T-helper 17 cell (primary cell): ENCODE results near the gene CHPF. TPM values are rescaled to one million over a fixed set of nuclear protein-coding genes. Genes with fewer than 3 reads are reported as not detected.

Experiments used
- ATAC-seq: fragments of 150-1000 bp; cut with Tn5 transposase; 2 replicates; pipeline ENCODE4 v1.10.0; 2021; ENCODE audit warnings: mild to moderate bottlenecking, moderate library complexity
- DNase-seq, 3 donors: peaks; one replicate each; pipeline versions ENCODE4 v3.0.0 to v3.0.0-alpha.2; 2020 to 2021
- H3K9me3 ChIP-seq: one replicate; pipeline ENCODE4 v1.7.0; 2013; ENCODE audit warnings: low read length, mild to moderate bottlenecking; ENCODE audit not compliant: control insufficient read depth, poor library complexity, severe bottlenecking
- H3K27ac Mint-ChIP-seq: one replicate; pipeline ENCODE4 v1.8.0; 2022; ENCODE audit warnings: mild to moderate bottlenecking, moderate library complexity, mixed read lengths
- H3K27me3 Mint-ChIP-seq: one replicate; pipeline ENCODE4 v1.8.0; 2022; ENCODE audit warnings: mixed read lengths
- H3K36me3 Mint-ChIP-seq: one replicate; pipeline ENCODE4 v1.8.0; 2022; ENCODE audit warnings: low read depth, mixed read lengths
- H3K4me1 Mint-ChIP-seq: one replicate; pipeline ENCODE4 v1.8.0; 2022; ENCODE audit warnings: mild to moderate bottlenecking, mixed read lengths
- H3K4me3 Mint-ChIP-seq: one replicate; pipeline ENCODE4 v1.8.0; 2022; ENCODE audit warnings: mild to moderate bottlenecking, moderate library complexity, mixed read lengths
- total RNA-seq, 4 donors: library from RNA in 2 of 4; stranded (reverse) in 2 of 4; gene quantifications; one replicate each; pipeline ENCODE4 v1.2.3 and lab custom pipeline; 2022 to 2026

Gene CHPF
- total RNA-seq, 2 donors from 2014 or later = 9.4 to 10.4 TPM

GRCh38 chr2:219494952-219495530 lies 48.6 kb downstream of the CHPF start:
- peaks cover 12% of the 10 kb centered on the region for H3K36me3 Mint-ChIP-seq
- no peak overlapping the region for H3K4me3 Mint-ChIP-seq
- no peaks in the 10 kb centered on the region for H3K9me3 ChIP-seq
- H3K27ac Mint-ChIP-seq = no peak overlapping the region
- peaks cover 26% of the 10 kb centered on the region for H3K4me1 Mint-ChIP-seq
- H3K27me3 Mint-ChIP-seq = peaks cover 77% of the 10 kb centered on the region
- ATAC-seq = no peak
- DNase-seq = no peak

DNA sequence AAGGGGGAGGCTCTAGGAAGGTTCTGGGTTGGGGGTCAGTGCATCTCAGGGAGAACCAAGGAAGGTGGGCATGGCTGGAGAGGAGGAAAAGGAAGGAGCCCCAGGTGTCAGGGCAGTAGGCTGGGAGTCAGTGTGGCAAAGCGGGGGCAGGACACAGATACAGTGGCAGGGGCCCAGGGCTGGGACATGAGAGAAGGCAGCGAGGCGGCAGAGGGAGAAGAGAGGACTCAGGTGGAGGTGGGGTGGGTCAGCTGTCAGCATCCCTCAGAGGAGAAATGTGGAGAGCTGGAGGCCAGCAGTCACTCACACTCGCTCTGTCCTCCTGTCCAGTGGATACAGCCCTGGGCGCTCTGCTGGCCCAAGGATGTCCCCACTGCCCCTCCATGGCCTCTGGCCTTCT lies 50.5 kb downstream of the CHPF start:
- ATAC-seq (no peak), DNase-seq (no peak)
- Mint-ChIP-seq H3K4me1 (peaks cover 7% of the 10 kb centered on the region), H3K27me3 (peaks cover 76% of the 10 kb centered on the region), H3K4me3 (no peak overlapping the region), H3K36me3 (peaks cover 3% of the 10 kb centered on the region), H3K27ac (no peak overlapping the region)
- H3K9me3 ChIP-seq = no peaks in the 10 kb centered on the region

DNA sequence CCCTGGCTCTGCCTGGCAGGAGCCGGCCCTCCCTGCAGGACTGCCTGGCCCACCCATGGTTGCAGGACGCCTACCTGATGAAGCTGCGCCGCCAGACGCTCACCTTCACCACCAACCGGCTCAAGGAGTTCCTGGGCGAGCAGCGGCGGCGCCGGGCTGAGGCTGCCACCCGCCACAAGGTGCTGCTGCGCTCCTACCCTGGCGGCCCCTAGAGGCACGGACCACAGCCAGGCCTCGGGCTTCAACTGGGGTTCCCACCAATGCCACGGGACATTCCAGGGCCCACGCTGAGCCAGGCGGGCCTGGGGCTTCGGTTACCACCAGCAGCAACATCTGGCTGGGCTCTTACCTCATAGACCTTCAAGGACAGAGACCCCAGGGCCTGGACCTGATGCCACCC lies 51.0 kb downstream of the CHPF start:
- peaks cover 80% of the 10 kb centered on the region for H3K27me3 Mint-ChIP-seq
- no peaks in the 10 kb centered on the region for H3K9me3 ChIP-seq
- H3K4me3 Mint-ChIP-seq = no peak overlapping the region
- no peak overlapping the region for H3K27ac Mint-ChIP-seq
- DNase-seq (no peak), ATAC-seq (no peak)
- H3K4me1 Mint-ChIP-seq = peaks cover 6% of the 10 kb centered on the region
- peaks cover 3% of the 10 kb centered on the region for H3K36me3 Mint-ChIP-seq

GRCh38 chr2:219491278-219491963 lies 52.2 kb downstream of the CHPF start:
- Mint-ChIP-seq H3K36me3 (peaks cover 3% of the 10 kb centered on the region), H3K27me3 (peaks cover 79% of the 10 kb centered on the region), H3K27ac (no peak overlapping the region), H3K4me3 (no peak overlapping the region), H3K4me1 (peaks cover 1% of the 10 kb centered on the region)
- ATAC-seq (no peak), DNase-seq (no peak)
- no peaks in the 10 kb centered on the region for H3K9me3 ChIP-seq

DNA sequence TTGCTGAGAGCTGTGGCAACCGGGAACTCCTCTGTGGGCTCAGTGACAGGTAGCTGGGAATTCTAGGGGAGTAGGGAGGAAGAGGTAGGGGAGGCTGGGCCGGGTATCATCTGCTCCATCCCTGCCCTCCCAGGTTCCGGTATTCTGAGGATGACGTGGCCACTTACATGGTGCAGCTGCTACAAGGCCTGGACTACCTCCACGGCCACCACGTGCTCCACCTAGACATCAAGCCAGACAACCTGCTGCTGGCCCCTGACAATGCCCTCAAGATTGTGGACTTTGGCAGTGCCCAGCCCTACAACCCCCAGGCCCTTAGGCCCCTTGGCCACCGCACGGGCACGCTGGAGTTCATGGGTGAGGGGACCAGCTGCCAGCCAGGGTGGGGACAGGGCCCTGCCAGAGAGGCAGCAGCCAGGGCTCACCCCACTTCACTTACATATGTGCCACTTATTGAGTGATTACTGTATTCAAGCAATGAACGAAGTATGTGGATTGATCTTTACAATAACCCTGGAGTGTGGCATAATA lies 52.9 kb downstream of the CHPF start:
- H3K4me3 Mint-ChIP-seq = no peak overlapping the region
- no peak for ATAC-seq
- peaks cover 79% of the 10 kb centered on the region for H3K27me3 Mint-ChIP-seq
- H3K36me3 Mint-ChIP-seq = peaks cover 3% of the 10 kb centered on the region
- H3K27ac Mint-ChIP-seq = no peak overlapping the region
- H3K4me1 Mint-ChIP-seq = no peaks in the 10 kb centered on the region
- no peaks in the 10 kb centered on the region for H3K9me3 ChIP-seq
- DNase-seq = no peak

DNA sequence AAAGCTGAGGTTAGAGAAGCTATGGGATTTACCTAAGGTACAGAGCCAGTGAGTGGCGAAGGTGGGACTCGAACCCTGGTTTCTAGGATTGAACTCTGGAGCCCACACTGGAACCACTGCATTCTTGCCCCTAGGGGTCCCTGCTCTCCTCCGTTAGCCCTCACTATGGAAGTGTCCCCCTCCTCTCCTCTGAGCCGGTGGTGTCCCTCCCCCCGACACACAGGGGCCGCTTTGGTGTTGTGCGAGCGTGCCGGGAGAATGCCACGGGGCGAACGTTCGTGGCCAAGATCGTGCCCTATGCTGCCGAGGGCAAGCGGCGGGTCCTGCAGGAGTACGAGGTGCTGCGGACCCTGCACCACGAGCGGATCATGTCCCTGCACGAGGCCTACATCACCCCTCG lies 53.4 kb downstream of the CHPF start:
- ATAC-seq = no peak
- Mint-ChIP-seq H3K27me3 (peaks cover 75% of the 10 kb centered on the region), H3K36me3 (peaks cover 3% of the 10 kb centered on the region)

GRCh38 chr2:219489315-219489714 lies 54.3 kb downstream of the CHPF start:
- ATAC-seq (no peak), DNase-seq (no peak)
- Mint-ChIP-seq H3K27me3 (peaks cover 67% of the 10 kb centered on the region), H3K27ac (no peak overlapping the region), H3K4me1 (no peaks in the 10 kb centered on the region), H3K4me3 (no peak overlapping the region), H3K36me3 (peaks cover 3% of the 10 kb centered on the region)
- H3K9me3 ChIP-seq = no peaks in the 10 kb centered on the region

More for the DNA sequence above, 53.4 kb downstream of the CHPF start:
- Mint-ChIP-seq H3K27ac (no peak overlapping the region), H3K4me3 (no peak overlapping the region), H3K4me1 (no peaks in the 10 kb centered on the region)
- no peak for DNase-seq
- no peaks in the 10 kb centered on the region for H3K9me3 ChIP-seq

Other genes starting within 250 kb of the CHPF start
- gene PTPRN, start 234.4 kb downstream of the CHPF start, total RNA-seq = 1 to 10 TPM in 1 of 2 donors, not detected in 1; 2.6 TPM
- gene RESP18, start 211.1 kb downstream of the CHPF start, total RNA-seq = not detected
- gene DNPEP, start 155.9 kb downstream of the CHPF start, total RNA-seq = 100 to 1,000 TPM in 1 of 2 donors, 10 to 100 TPM in 1; 81.3 to 107 TPM
- not detected for gene DES, start 125.4 kb downstream of the CHPF start, total RNA-seq
- gene SPEG, start 109.0 kb downstream of the CHPF start, total RNA-seq = 1 to 10 TPM; 7.3 to 8.4 TPM
- gene GMPPA, start 44.9 kb downstream of the CHPF start, total RNA-seq = 10 to 100 TPM; 25.1 to 27.2 TPM
- under 1 TPM in 1 of 2 donors, not detected in 1; 0.13 TPM for gene ASIC4, start 29.3 kb downstream of the CHPF start, total RNA-seq
- gene TMEM198, start 219 bp upstream of the CHPF start, total RNA-seq = under 1 TPM; 0.42 to 0.77 TPM
- gene OBSL1, start 27.7 kb upstream of the CHPF start, total RNA-seq = 1 to 10 TPM in 1 of 2 donors, under 1 TPM in 1; 0.67 to 1.1 TPM
- not detected for gene INHA, start 28.5 kb upstream of the CHPF start, total RNA-seq
- 10 to 100 TPM; 35.8 to 40.6 TPM for gene STK11IP, start 54.0 kb upstream of the CHPF start, total RNA-seq
- under 1 TPM in 1 of 2 donors, not detected in 1; 0.08 TPM for gene SLC4A3, start 83.8 kb upstream of the CHPF start, total RNA-seq